Activated T-helper 1 cell treated with anti-CD3 and anti-CD28 coated beads, Interleukin-2, amount 50 U/mL, for 16 hours (primary cell): Measurements from ENCODE around the gene TTC21A.
"Not testable (repeated sequence)": the region's sequence is repeated elsewhere in the genome, so short reads cannot be mapped to it uniquely, and the experiment has no call there.

Source experiments
- DNase-seq, 2 donors: peaks; one replicate each; pipeline ENCODE4 v3.0.0-alpha.2; 2020; ENCODE audit warnings: low read depth in 1 of 2, low spot score in 1 of 2

Gene TTC21A, protein sequence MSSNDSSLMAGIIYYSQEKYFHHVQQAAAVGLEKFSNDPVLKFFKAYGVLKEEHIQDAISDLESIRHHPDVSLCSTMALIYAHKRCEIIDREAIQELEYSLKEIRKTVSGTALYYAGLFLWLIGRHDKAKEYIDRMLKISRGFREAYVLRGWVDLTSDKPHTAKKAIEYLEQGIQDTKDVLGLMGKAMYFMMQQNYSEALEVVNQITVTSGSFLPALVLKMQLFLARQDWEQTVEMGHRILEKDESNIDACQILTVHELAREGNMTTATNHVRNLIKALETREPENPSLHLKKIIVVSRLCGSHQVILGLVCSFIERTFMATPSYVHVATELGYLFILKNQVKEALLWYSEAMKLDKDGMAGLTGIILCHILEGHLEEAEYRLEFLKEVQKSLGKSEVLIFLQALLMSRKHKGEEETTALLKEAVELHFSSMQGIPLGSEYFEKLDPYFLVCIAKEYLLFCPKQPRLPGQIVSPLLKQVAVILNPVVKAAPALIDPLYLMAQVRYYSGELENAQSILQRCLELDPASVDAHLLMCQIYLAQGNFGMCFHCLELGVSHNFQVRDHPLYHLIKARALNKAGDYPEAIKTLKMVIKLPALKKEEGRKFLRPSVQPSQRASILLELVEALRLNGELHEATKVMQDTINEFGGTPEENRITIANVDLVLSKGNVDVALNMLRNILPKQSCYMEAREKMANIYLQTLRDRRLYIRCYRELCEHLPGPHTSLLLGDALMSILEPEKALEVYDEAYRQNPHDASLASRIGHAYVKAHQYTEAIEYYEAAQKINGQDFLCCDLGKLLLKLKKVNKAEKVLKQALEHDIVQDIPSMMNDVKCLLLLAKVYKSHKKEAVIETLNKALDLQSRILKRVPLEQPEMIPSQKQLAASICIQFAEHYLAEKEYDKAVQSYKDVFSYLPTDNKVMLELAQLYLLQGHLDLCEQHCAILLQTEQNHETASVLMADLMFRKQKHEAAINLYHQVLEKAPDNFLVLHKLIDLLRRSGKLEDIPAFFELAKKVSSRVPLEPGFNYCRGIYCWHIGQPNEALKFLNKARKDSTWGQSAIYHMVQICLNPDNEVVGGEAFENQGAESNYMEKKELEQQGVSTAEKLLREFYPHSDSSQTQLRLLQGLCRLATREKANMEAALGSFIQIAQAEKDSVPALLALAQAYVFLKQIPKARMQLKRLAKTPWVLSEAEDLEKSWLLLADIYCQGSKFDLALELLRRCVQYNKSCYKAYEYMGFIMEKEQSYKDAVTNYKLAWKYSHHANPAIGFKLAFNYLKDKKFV (N-terminal part only)

DNA sequence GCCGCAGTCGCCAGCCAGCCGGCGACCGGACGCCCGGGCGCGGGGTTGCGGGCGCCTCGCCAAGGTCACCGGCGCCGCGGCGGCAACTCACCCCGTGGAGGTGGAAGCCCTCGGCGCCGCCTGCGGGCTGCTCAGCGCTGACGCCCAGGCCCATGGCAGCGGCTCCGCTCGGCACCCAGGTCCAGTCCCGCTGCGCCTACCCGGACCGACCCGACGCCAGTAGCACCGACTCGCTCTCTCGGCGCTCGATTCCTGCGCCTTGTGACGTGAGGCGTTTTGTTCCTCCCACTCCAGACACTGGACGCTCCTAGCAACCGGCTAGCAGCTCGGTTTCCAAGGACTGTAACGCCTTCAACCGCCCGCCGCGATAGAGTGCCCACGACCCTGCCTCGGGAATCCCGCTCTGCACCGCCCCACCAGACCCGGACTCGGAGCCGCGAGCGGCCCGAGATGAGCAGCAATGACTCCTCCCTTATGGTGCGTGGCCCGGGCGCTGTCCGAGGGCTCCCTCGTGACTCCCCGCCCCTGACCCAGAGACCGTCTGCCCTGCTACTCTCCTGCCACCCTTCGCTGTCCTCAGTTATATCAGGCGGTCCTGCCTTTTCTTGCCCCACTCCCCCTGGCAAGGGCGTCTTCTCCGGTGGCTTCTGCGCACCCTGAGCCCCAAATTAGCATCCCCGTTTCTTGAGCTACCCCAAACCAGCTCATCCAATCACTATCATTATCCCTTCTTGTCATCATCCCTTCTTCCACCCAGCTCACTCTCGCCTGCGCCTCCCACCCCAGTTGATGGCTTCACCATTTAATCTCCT is at the start of gene TTC21A, which contains the start of gene GORASP1:
Gene TTC21A, plus strand, starts transcription at position 293 of the 812 bp plus-strand sequence. Its CDS starts 158 bp downstream, at position 451.
Gene GORASP1, minus strand, starts transcription at position 240 of the 812 bp plus-strand sequence. Its CDS starts 86 bp downstream, at position 154.
- DNase-seq: peak in 1 of 2 donors; percentile 50

DNA sequence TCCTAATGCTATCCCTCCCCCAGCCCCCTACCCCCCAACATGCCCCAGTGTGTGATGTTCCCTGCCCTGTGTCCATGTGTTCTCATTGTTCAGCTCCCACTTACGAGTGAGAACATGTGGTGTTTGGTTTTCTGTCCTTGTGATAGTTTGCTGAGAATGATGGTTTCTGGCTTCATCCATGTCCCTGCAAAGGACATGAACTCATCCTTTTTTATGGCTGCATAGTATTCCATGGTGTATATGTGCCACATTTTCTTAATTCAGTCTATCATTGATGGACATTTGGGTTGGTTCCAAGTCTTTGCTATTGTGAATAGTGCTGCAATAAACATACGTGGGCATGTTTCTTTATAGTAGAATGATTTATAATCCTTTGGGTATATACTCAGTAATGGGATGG is 46.3 kb upstream of the TTC21A start:
- not testable (repeated sequence) for DNase-seq

DNA sequence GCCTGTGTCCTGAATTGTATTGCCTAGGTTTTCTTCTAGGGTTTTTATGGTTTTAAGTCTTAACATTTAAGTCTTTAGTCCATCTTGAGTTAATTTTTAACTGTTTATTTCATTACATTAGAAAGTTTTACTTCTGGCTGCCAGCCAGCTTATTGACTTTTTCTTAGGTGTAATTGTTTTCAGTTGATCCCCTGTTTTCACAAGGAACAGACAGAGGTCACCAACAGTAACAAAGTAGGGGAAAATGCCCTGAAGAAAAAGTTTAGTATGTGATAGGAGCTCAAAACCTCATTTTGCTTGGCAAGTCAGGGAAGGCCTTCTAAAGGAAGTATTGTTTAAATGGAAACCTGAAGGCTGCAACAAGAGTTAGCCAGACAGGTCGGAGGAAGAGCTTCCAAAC is 45.3 kb upstream of the TTC21A start:
- no peak for DNase-seq

DNA sequence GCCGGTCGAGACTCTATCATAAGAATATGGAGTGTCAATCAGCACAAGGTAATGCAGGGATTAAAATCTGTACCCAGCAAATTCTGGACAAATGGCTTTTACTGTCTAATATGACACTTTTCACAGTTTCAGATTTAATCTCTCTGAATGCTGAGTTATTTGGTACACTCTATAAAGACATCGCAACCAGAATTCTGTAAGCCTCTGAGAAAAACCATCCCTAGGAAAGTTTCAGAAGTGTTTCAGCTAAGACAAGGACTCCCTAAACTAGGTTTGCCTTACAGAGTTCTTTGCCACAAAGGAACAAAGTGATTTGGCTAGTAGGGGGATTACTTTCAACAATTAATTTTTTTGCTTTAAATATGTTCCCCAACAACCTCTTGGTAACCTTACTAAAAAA is 44.3 kb upstream of the TTC21A start:
- no peak for DNase-seq

DNA sequence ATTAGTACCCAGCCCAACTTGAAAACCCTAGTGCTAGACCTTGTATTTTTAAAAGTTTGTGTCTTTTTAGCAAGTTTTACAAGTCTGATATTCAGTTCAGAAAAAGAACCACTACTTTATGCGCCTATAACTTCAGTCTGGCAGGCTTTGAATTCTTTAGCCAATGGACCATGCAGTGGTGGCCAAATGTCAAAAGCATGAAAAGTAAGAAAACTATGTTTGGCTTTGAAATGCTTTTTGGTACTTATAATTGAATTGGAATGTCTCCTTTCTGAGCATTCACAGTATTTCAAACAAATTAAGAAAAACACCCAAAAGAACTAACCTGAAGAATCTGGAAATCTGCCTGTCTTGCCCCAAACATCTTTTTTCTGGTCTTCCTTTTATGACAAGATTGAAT is 42.8 kb upstream of the TTC21A start:
- DNase-seq: no peak

DNA sequence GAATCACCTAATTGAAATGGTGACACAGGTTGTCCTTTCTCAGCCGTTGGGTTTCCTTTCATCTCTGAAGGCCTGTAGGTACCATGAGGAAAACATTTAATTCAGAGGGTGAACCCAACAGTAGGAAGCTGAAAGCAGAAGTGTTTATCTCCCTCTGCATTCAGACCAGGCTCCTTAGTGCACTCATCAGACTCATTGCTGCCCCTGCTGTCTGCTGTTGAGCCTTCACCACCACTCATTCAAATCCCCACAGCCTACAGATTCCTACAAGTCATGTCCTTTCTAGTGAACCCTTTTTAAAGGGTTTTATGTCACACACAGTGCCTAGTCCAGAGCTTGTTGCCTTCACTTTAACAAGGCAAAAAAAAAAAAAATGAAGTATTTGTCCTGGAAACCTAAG is 42.3 kb upstream of the TTC21A start:
- no peak for DNase-seq

DNA sequence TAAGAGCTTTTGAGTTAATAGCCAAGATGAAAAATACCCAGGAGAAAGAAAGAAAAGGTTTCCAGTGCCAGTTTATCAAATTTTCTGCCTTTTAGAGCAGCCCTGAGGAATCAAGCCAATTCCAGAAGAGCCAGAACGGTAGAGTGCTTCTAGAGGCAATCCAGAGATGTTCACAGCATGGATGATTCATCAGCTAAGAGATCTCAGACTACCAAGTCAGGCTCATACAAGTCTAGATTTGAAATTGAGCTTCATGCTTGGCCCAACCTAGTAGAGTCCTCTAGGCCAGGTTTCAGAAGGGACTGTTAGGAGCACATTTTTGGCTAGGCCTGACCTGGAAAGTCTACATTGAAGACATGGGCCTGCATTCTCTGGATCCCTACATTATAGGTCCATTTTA is 40.2 kb upstream of the TTC21A start:
- DNase-seq: no peak

DNA sequence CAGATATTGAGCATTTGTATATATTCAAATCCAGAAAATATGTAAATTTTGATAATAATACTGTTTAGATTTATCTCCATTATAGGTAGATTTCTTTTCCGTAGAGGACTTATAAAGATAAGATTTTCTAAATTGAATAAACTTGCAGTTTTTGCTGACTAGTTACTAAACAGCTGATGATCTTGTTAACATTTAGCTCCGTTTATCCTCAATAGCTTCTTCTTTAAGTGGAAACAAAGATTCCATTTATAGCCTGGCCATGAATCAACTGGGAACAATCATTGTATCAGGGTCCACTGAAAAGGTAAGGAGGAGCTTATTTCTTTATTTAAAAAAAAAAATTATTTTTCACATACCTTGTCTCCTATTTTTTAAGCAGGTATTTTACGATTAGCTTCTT is 38.9 kb upstream of the TTC21A start:
- no peak for DNase-seq

DNA sequence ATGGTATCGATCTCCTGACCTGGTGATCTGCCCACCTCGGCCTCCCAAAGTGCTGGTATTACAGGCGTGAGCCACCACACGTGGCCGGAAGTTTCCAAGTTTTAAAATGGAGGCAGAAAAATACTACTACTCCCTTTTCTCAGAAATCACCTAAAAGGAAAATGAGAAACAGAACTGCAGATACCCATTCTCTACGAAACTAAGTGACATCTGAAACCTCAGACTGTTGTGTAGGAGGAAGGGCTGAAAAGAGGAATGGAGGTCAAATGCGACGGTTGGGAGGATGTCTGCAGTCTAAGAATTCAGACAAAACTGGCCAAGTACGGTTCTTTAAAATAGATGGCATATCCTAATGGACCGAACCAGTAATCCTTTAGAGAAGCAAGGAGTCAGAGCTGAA is 31.6 kb upstream of the TTC21A start:
- DNase-seq: no peak

DNA sequence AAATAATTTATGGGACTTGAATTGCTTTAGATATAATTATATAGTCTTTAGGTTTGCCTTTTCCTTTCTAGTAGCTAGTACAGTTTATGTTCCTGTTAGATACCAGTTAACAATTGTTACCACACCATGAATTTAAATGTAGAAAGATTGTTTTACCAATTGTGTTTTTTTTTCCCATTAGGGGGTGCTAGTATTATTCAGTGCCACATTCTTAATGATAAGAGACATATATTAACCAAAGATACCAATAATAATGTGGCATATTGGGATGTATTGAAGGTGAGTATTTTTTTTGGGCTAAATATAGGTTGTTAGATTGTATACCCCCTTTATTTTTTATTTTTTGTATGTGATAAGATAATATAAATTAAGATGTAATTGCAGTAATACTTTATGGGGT is 27.9 kb upstream of the TTC21A start:
- no peak for DNase-seq

DNA sequence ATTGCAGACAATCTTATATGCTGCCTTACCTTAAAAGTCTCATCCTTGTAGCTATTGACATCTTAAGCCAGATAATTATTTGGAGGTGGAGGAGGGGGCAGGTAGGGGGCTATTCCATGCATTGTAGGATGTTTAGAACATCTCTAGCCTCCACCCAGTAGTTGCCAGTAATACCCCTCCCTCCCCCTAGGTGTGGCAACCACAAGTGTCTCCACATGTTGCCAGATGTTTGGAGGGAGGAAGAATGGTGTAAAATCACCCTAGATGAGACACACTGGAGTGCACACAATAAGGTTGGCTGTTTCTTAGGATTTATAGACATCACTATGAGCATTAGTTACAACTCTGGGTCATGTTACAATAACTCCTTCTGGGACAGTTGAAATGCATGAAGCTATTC is 27.5 kb upstream of the TTC21A start:
- no peak for DNase-seq

DNA sequence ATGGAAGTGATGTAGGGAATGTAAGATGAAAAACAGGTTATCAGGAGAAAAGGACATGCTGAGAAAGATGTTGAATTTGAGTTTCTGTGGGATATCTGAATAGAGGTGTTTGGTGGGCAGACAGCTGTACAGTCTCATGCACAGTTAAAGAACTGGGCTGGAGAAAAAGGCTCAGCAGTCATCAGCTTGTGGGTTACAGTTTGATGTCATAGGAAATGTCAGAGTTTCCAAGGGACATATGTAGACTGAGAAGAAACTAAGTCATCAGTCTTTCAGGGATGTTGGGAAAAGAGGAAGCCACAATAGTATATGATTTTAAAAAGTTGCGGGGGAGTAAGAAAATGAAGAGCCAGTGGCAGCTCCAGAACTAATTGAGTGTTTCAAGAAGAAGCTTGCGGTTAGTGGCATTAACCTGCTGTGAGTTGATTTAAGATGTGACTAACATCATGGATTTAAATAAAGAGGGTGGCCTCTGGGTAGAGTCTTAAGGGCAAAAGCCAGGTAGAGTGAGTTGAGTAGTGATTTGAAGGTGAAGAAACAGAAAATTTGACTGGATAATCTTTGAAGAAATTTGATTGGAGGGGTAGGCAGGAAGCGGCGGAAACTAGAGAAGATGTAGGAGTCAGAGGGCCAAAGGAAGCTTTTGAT is 24.7 kb upstream of the TTC21A start:
- no peak for DNase-seq

DNA sequence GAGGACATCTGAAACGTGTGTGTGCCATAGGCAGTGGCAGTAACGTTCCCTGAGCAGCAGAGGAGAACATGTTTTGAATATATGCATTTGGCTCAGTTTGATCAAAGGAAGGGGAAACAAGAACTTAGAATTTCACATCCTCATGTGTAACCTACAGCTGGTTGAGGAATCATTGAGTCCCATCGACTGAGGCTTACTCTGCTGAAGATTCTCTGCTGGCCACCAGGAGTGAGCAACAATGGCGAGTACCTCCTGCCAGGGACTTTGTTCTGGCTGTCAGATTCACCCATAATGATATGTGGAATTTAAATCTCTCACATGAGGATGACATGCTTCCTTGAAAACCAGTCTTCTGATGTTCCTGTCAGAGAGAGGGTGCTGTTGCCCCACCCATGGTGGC is 21.3 kb upstream of the TTC21A start:
- no peak for DNase-seq

DNA sequence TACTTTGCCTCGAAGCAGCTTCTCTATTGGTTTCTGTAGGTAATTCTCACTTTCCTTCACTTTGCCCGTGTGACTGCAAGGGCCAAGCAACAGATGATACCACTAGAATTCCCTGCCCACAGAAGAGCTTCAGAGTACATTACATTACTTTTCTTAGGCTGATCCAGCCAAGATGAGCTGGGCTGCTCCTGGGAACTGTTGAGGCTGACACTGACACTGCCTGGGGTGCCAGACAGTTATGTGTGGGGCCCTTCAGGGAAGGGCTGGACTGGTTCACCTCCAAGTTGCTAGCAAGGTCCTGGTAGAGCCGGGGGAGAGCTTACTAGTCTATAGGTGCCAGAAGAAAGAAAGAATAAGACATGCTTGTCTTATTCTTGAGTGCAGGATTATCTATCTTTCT is 19.0 kb upstream of the TTC21A start:
- no peak for DNase-seq

DNA sequence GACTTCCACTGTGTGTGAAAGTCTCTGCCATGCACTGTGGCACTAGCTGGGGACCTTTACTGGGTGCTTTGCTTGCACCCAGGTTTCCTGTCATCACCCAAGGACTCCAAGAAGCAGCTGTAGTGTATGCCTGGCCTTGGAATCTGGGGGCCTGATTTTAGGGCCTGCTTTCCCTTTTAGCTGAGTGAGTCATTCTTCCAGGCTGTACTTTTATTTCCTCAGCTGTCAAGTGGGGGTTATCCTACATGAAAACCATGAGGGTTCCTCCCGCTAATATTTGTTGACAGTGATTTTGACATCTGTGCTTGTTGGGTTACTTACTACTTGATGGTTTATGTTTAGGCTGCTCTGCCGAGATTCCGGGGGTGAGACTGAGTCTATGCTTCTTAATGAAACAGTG is 18.6 kb upstream of the TTC21A start:
- DNase-seq: no peak

DNA sequence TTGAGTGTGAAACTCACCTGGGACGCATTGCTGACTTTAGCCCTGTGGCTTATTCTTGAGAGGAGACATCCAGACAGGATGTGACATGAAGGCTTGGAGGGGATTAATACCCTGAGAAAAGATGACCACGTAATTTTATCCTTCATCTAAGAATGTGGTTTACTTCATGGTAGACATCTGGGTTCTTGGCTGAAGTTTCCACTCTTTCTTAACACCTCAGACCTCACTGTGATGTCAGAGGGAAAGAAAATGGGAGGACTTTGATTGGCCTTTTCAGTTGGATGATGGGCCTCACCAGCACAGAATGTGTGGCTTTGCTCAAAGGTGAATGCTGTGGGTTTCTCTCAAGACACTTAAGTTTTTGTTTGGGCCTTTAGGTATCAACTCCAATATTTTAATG is 16.6 kb upstream of the TTC21A start:
- DNase-seq: no peak

DNA sequence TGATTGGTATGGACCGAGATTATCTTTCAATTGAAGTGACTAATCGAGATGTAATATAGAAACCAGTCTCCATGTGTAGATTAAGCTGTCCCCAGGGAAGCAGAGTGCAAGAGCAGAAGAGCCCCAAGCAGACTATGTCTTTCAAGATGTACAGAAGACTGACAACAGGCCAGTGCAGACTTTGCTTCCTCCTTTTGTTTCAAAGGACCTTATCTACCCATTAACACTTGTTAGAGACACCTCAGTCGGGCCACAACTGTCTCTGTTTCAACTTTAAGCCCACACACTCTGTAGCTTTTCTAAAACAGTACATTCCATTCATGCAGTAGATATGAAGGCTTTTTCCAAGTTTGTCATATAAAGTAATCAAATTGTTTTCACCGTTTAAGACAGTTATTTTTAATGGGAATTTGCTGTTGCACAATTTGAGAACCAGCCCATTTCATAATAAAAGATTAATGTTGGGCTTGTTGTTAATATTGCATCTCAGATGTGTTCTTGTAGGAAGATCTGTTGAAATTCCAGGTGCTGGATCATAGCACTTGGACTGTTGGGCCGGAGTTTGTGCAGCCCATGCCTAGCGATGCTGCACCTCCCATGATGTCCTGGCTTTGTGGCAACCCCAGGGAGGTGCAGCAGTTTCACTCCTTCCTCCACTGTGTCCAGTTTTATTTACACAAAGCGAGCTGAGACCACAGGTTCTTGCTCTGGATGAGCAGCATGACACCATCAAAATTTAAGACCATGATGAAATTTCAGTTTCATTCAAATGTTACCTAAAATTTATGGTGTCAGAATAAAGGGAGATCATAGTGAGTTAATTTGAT is 12.4 kb upstream of the TTC21A start:
- no peak for DNase-seq

DNA sequence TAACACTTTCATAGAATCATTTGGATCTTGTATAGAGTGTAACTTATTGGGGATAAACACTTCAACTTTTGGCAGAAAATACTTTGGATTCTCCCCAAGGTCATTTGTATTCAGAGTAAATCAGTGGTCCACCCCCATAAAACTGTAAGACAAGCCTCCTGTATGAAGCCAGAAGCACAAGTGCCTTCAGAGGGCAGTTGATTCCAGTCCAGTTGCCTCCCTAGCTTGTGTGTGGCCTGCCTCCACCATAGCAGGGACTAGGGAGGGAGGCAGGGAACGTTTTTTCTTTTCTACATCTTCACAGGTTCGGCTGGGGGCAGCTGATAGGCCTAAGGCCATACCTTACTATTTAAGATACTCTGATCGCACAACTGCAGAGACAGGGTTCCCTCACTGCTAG is 11.7 kb upstream of the TTC21A start:
- no peak for DNase-seq

DNA sequence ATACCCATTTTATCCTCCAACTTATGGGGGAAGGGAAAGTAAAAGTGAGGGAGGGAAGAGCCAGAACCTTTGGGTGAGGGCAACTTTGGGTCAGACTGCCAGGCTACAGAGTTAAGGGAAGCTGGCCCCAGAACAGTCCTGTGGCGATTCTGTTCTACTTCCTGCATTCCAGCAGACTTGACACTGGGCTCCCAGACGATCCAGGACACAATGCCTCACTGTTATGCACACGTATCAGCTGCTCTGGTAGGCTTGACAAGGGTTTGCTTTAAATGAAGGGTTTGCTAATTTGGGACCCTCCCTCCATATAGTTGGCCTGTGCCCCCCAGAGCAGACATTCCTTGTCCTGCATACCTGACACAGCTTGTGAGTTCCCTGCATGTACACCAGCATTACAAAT is 10.7 kb upstream of the TTC21A start:
- no peak for DNase-seq
